GM19395 (cell line): ENCODE data around the gene FRMD4B.
A peak's percentile ranks its signal among the peaks of the same experiment; 100 is the strongest.

ENCODE experiments used
- ATAC-seq: cut with Tn5 transposase; IDR thresholded peaks from one replicate; pipeline ENCODE4 v1.9.1; 2021; ENCODE audit warnings: mild to moderate bottlenecking, moderate library complexity; ENCODE audit not compliant: unreplicated experiment

The FRMD4B gene

GRCh38 chr3:69385723-69386555 is at the start of gene FRMD4B:
FRMD4B (minus strand) TSS chr3:69386088; CDS start chr3:69385989, 99 bp downstream.
- peak; percentile 60 for ATAC-seq

GRCh38 chr3:69433969-69434325 is 48.1 kb upstream of the FRMD4B start:
- ATAC-seq: no peak

GRCh38 chr3:69433121-69433968 is 47.5 kb upstream of the FRMD4B start:
- no peak for ATAC-seq

- no peak for ATAC-seq
These were observed 42.9 kb upstream of the FRMD4B start for GRCh38 chr3:69428657-69429255.

GRCh38 chr3:69426967-69427304 is 41.0 kb upstream of the FRMD4B start:
- ATAC-seq: no peak

- no peak for ATAC-seq
These were observed 40.5 kb upstream of the FRMD4B start for GRCh38 chr3:69426291-69426966.

GRCh38 chr3:69425249-69425648 is 39.4 kb upstream of the FRMD4B start:
- peak; percentile 89 for ATAC-seq

GRCh38 chr3:69423463-69424155 is 37.7 kb upstream of the FRMD4B start:
- no peak for ATAC-seq

- no peak for ATAC-seq
These were observed 36.9 kb upstream of the FRMD4B start for GRCh38 chr3:69422751-69423150.

GRCh38 chr3:69420781-69421520 is 35.1 kb upstream of the FRMD4B start:
- ATAC-seq: no peak

- ATAC-seq: no peak
These were observed 33.4 kb upstream of the FRMD4B start for GRCh38 chr3:69419276-69419675.

- ATAC-seq: no peak
These were observed 31.7 kb upstream of the FRMD4B start for GRCh38 chr3:69417541-69418078.

GRCh38 chr3:69413551-69414207 is 27.8 kb upstream of the FRMD4B start:
- ATAC-seq: no peak

GRCh38 chr3:69411346-69411745 is 25.5 kb upstream of the FRMD4B start:
- no peak for ATAC-seq

GRCh38 chr3:69410301-69410700 is 24.4 kb upstream of the FRMD4B start:
- ATAC-seq: peak; percentile 99

GRCh38 chr3:69409831-69410230 is 23.9 kb upstream of the FRMD4B start:
- peak; percentile 13 for ATAC-seq

- no peak for ATAC-seq
These were observed 23.1 kb upstream of the FRMD4B start for GRCh38 chr3:69409011-69409410.

- no peak for ATAC-seq
These were observed 22.7 kb upstream of the FRMD4B start for GRCh38 chr3:69408542-69408941.

- no peak for ATAC-seq
These were observed 22.0 kb upstream of the FRMD4B start for GRCh38 chr3:69407908-69408307.
